Measurements from ENCODE around the gene DEFB124.

DEFB124 gene

GRCh38 chr20:31485450-31486339, 10.8 kb upstream of the DEFB124 start:
- no peaks in the 10 kb centered on the region for H3K9me3 ChIP-seq (ENCODE audit: control insufficient read depth, insufficient read depth, low read depth, low read length)
- CTCF ChIA-PET: interaction anchor here (0.6 to 1.5 kb wide), 3 partner anchors 16 to 25 kb away, joined by 3 to 10 read pairs (median 5); no protein-coding TSS in a partner anchor
- TF ChIP-seq ZNF112 (tag by site-specific recombination; IDR thresholded peaks at IDR 0.05): no peak
- TF ChIP-seq, protein P1, sequence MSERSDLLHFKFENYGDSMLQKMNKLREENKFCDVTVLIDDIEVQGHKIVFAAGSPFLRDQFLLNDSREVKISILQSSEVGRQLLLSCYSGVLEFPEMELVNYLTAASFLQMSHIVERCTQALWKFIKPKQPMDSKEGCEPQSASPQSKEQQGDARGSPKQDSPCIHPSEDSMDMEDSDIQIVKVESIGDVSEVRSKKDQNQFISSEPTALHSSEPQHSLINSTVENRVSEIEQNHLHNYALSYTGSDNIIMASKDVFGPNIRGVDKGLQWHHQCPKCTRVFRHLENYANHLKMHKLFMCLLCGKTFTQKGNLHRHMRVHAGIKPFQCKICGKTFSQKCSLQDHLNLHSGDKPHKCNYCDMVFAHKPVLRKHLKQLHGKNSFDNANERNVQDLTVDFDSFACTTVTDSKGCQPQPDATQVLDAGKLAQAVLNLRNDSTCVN (tag by site-specific recombination; optimal IDR thresholded peaks at IDR 0.05): no peak
- no peak for TF ChIP-seq BCL11A (tag by site-specific recombination; IDR thresholded peaks at IDR 0.05; ENCODE audit: low read depth)
- TF ChIP-seq ZNF645 (tag by site-specific recombination; IDR thresholded peaks at IDR 0.05): no peak
- no peak for TF ChIP-seq ZNF223 (tag by site-specific recombination; IDR thresholded peaks at IDR 0.05)
- H3K4me1 ChIP-seq (ENCODE audit: control insufficient read depth, insufficient read depth, low read length): no peaks in the 10 kb centered on the region
- H3K36me3 ChIP-seq (ENCODE audit: control insufficient read depth in 2 of 2, insufficient read depth in 1 of 2, low read length in 2 of 2): no peaks in the 10 kb centered on the region
- H3K27ac ChIP-seq (ENCODE audit: extremely low read depth, low read depth, low read length): no peak overlapping the region
- POLR2A ChIA-PET: no interaction called here
- no peak overlapping the region for H3K4me3 ChIP-seq (ENCODE audit: low read depth, low read length)

GRCh38 chr20:31484001-31484400, 9.1 kb upstream of the DEFB124 start:
- Histone ChIP-seq H3K4me1 (ENCODE audit: control insufficient read depth, insufficient read depth, low read length) (no peaks in the 10 kb centered on the region), H3K27ac (ENCODE audit: extremely low read depth, low read depth, low read length) (no peak overlapping the region), H3K36me3 (ENCODE audit: control insufficient read depth in 2 of 2, insufficient read depth in 1 of 2, low read length in 2 of 2) (no peaks in the 10 kb centered on the region), H3K4me3 (ENCODE audit: low read depth, low read length) (no peak overlapping the region), H3K9me3 (ENCODE audit: control insufficient read depth, insufficient read depth, low read depth, low read length) (no peaks in the 10 kb centered on the region)
- CTCF ChIA-PET: interaction anchor here (0.5 to 5.7 kb wide), 2 partner anchors 19 to 71 kb away, joined by 3 to 28 read pairs; no protein-coding TSS in a partner anchor
- POLR2A ChIA-PET: no interaction called here
- TF ChIP-seq, protein P2, sequence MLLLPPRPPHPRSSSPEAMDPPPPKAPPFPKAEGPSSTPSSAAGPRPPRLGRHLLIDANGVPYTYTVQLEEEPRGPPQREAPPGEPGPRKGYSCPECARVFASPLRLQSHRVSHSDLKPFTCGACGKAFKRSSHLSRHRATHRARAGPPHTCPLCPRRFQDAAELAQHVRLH (tag by site-specific recombination; IDR thresholded peaks at IDR 0.05): no peak
- no peak for TF ChIP-seq YY1 (tag by site-specific recombination; IDR thresholded peaks at IDR 0.05)
- TF ChIP-seq FEZF1 (tag by site-specific recombination; IDR thresholded peaks at IDR 0.05): no peak
- TF ChIP-seq, protein P3, sequence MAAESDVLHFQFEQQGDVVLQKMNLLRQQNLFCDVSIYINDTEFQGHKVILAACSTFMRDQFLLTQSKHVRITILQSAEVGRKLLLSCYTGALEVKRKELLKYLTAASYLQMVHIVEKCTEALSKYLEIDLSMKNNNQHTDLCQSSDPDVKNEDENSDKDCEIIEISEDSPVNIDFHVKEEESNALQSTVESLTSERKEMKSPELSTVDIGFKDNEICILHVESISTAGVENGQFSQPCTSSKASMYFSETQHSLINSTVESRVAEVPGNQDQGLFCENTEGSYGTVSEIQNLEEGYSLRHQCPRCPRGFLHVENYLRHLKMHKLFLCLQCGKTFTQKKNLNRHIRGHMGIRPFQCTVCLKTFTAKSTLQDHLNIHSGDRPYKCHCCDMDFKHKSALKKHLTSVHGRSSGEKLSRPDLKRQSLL (tag by site-specific recombination; IDR thresholded peaks at IDR 0.05): no peak
- TF ChIP-seq ZBTB20 (tag by site-specific recombination; IDR thresholded peaks at IDR 0.05): no peak
- no peak for TF ChIP-seq BCL11A (tag by site-specific recombination; IDR thresholded peaks at IDR 0.05; ENCODE audit: low read depth)
- no peak for TF ChIP-seq ZNF223 (tag by site-specific recombination; IDR thresholded peaks at IDR 0.05)

GRCh38 chr20:31476643-31477215, 1.8 kb upstream of the DEFB124 start:
- ChIA-PET CTCF (interaction anchor here (1.1 kb wide), 1 partner anchor 16 kb away, joined by 3 read pairs; no protein-coding TSS in a partner anchor), POLR2A (no interaction called here)
- Histone ChIP-seq H3K4me1 (ENCODE audit: control insufficient read depth, insufficient read depth, low read length) (no peaks in the 10 kb centered on the region), H3K9me3 (ENCODE audit: control insufficient read depth, insufficient read depth, low read depth, low read length) (no peaks in the 10 kb centered on the region), H3K36me3 (ENCODE audit: control insufficient read depth in 2 of 2, insufficient read depth in 1 of 2, low read length in 2 of 2) (no peaks in the 10 kb centered on the region), H3K4me3 (ENCODE audit: low read depth, low read length) (no peak overlapping the region), H3K27ac (ENCODE audit: extremely low read depth, low read depth, low read length) (no peak overlapping the region)
- no peak for TF ChIP-seq ZNF629 (tag by site-specific recombination; IDR thresholded peaks at IDR 0.05)
- no peak for TF ChIP-seq SCRT1 (tag by site-specific recombination; IDR thresholded peaks at IDR 0.05; ENCODE audit: borderline replicate concordance)
- TF ChIP-seq ZNF677 (tag by site-specific recombination; IDR thresholded peaks at IDR 0.05): no peak
- no peak for TF ChIP-seq KLF16 (tag by site-specific recombination; IDR thresholded peaks at IDR 0.05)
- no peak for TF ChIP-seq KLF8 (tag by site-specific recombination; IDR thresholded peaks at IDR 0.05)
- no peak for TF ChIP-seq INSM2 (tag by site-specific recombination; IDR thresholded peaks at IDR 0.05)
- TF ChIP-seq ZNF394 (tag by site-specific recombination; IDR thresholded peaks at IDR 0.05; ENCODE audit: borderline replicate concordance): no peak
- TF ChIP-seq ZNF48 (tag by site-specific recombination; IDR thresholded peaks at IDR 0.05): no peak
- no peak for TF ChIP-seq ZNF169 (tag by site-specific recombination; IDR thresholded peaks at IDR 0.05)
- TF ChIP-seq TSHZ1 (tag by site-specific recombination; IDR thresholded peaks at IDR 0.05; ENCODE audit: borderline replicate concordance): no peak
